SU-DHL-6 (cell line): ENCODE data around the gene HRG.

ENCODE experiments used
- H2AFZ ChIP-seq: fragments of 200-600 bp; sonication (generic); 2 replicates; pipeline ENCODE4 v1.6.1; 2014; ENCODE audit warnings: low read depth, mild to moderate bottlenecking, moderate library complexity, mixed read lengths, antibody characterized with exemption, low read length; ENCODE audit not compliant: severe bottlenecking
- H3F3A ChIP-seq: fragments of 200-600 bp; shearing (Covaris generic); 2 replicates; pipeline ENCODE4 v1.6.0; 2016; ENCODE audit warnings: antibody characterized with exemption, mild to moderate bottlenecking; ENCODE audit not compliant: insufficient read depth
- H3K27ac ChIP-seq: fragments of 200-600 bp; sonication (generic); 2 replicates; pipeline ENCODE4 v1.5.1; 2016; ENCODE audit warnings: low read depth, mild to moderate bottlenecking, low read length, moderate library complexity, mixed read lengths
- H3K27me3 ChIP-seq: fragments of 200-600 bp; sonication (generic), shearing (Covaris generic); 2 replicates; pipeline ENCODE4 v1.6.0; 2014; ENCODE audit warnings: mild to moderate bottlenecking, low read length
- H3K36me3 ChIP-seq: fragments of 200-600 bp; sonication (generic); 2 replicates; pipeline ENCODE4 v1.6.1; 2014; ENCODE audit warnings: mild to moderate bottlenecking, low read length, mixed read lengths
- H3K4me2 ChIP-seq: fragments of 300-600, 200-600 bp; shearing (Covaris generic), sonication (generic); 2 replicates; pipeline ENCODE4 v1.6.0; 2014; ENCODE audit warnings: low read length, low read depth, mild to moderate bottlenecking; ENCODE audit not compliant: poor library complexity, severe bottlenecking
- H3K4me3 ChIP-seq: fragments of 200-600 bp; sonication (generic); 2 replicates; pipeline ENCODE4 v1.5.1; 2014; ENCODE audit warnings: antibody characterized with exemption, low read length, mild to moderate bottlenecking, mixed read lengths; ENCODE audit not compliant: insufficient read depth, poor library complexity, severe bottlenecking
- H3K79me2 ChIP-seq: fragments of 200-600 bp; sonication (generic); 2 replicates; pipeline ENCODE4 v1.6.1; 2014; ENCODE audit warnings: mild to moderate bottlenecking, low read length, moderate library complexity; ENCODE audit not compliant: insufficient read depth
- H3K9ac ChIP-seq: fragments of 200-600 bp; sonication (generic); 2 replicates; pipeline ENCODE4 v1.7.0; 2014; ENCODE audit warnings: mild to moderate bottlenecking, low read length
- H3K9me2 ChIP-seq: fragments of 200-600 bp; sonication (generic); replicated peaks from 2 replicates; pipeline ENCODE4 v1.6.1; 2014; ENCODE audit warnings: low read length; ENCODE audit not compliant: insufficient read depth
- H3K9me3 ChIP-seq: fragments of 200-600 bp; sonication (generic); 2 replicates; pipeline ENCODE4 v1.6.1; 2014; ENCODE audit warnings: low read length, mixed read lengths; ENCODE audit not compliant: insufficient read depth
- H4K20me1 ChIP-seq: fragments of 200-600 bp; sonication (generic); 2 replicates; pipeline ENCODE4 v1.6.1; 2014; ENCODE audit warnings: low read depth, mild to moderate bottlenecking, antibody characterized with exemption, low read length, moderate library complexity, mixed read lengths
- EZH2phosphoT487 ChIP-seq: fragments of 200-600 bp; sonication (generic), shearing (Covaris generic); conservative IDR thresholded peaks from 2 replicates; pipeline ENCODE4 v1.6.1; 2018; ENCODE audit warnings: mild to moderate bottlenecking, antibody characterized with exemption, low read length, moderate library complexity, mixed read lengths
- TF ChIP-seq, protein P1 (sequence below): fragments of 200-600 bp; sonication (generic); IDR thresholded peaks from one replicate; pipeline ENCODE4 v1.5.1; 2017; ENCODE audit warnings: antibody characterized with exemption, mild to moderate bottlenecking, low read length, moderate library complexity; ENCODE audit not compliant: insufficient read depth, poor library complexity, severe bottlenecking

HRG gene

DNA sequence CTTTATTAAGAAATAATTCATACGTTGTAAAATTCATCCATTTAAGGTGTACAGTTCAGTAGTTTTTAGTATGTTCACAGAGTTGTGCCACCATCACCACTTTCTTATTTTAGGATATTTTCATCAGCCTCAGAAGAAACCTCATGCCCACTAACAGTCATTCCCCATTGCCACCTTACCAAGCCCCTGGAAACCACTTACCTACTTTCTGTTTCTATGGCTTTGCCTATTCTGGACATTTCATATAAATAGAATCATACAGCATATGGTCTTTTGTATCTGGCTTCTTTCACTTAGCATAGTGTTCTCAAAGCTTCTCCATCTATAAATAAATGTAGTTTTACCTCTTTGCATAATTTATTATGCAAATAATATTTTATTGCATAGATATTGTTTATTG, 19.0 kb upstream of the HRG start:
- H3F3A ChIP-seq: no peaks in the 10 kb centered on the region
- no peak overlapping the region for H2AFZ ChIP-seq
- no peak overlapping the region for H3K4me2 ChIP-seq
- no peak for TF ChIP-seq EZH2phosphoT487
- TF ChIP-seq, protein P1, sequence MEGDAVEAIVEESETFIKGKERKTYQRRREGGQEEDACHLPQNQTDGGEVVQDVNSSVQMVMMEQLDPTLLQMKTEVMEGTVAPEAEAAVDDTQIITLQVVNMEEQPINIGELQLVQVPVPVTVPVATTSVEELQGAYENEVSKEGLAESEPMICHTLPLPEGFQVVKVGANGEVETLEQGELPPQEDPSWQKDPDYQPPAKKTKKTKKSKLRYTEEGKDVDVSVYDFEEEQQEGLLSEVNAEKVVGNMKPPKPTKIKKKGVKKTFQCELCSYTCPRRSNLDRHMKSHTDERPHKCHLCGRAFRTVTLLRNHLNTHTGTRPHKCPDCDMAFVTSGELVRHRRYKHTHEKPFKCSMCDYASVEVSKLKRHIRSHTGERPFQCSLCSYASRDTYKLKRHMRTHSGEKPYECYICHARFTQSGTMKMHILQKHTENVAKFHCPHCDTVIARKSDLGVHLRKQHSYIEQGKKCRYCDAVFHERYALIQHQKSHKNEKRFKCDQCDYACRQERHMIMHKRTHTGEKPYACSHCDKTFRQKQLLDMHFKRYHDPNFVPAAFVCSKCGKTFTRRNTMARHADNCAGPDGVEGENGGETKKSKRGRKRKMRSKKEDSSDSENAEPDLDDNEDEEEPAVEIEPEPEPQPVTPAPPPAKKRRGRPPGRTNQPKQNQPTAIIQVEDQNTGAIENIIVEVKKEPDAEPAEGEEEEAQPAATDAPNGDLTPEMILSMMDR: no peak
- H3K27ac ChIP-seq: no peak overlapping the region
- no peak overlapping the region for H3K4me3 ChIP-seq
- H3K9me3 ChIP-seq: no peaks in the 10 kb centered on the region
- H3K27me3 ChIP-seq: no peaks in the 10 kb centered on the region
- no peak overlapping the region for H3K9ac ChIP-seq
- H3K9me2 ChIP-seq: no peaks in the 10 kb centered on the region
- H4K20me1 ChIP-seq: no peaks in the 10 kb centered on the region
- no peaks in the 10 kb centered on the region for H3K79me2 ChIP-seq
- no peaks in the 10 kb centered on the region for H3K36me3 ChIP-seq

DNA sequence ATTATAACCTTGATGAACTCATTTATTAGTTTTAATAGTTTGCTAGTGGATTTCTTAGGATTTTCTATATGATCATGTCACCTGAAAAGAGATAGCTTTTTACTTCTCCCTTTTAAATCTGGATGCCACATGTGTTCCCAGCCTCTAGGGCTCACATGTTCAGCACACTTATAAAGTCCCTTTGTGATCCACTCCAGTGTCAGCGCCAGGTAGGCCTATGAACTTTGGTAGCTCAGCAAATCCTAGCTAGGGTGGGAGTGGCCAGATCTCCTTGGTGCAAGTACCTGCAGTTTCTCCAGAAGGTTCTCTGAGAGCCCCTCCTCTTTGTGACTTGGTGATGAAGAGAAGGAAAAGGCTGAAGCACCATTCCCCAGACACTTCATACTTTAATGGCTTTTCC, 17.0 kb upstream of the HRG start:
- no peak overlapping the region for H3K4me3 ChIP-seq
- H3F3A ChIP-seq: peaks cover 3% of the 10 kb centered on the region; the same call in 1 of the 2 replicates

DNA sequence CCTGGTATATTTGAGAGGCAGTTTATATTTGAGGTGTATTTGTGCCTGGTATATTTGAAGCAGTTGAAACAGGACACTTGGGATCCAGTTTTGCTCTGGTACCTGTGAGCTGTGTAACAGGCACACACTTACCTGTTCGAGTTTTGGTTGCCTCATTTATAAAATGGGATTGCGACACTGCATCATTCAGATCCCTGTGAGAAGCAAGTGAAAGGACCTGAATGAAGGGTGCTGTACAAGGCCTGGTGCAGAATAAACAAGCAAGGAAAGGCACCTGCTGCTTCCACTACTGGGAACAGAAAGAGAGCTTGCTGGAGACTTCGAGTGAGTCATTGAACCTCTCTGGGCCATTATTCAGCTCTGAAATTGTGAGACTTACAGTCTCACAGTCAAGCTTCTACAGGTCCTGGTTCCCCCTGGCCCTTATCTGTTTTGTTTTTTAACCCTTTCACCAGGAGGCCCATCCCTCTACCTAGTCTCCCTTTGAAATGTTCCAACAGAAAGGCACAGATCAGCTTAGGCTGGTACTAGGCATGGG, 14.1 kb upstream of the HRG start:
- no peak for TF ChIP-seq EZH2phosphoT487
- H3K79me2 ChIP-seq: no peaks in the 10 kb centered on the region
- H3K4me3 ChIP-seq: no peak overlapping the region
- no peaks in the 10 kb centered on the region for H4K20me1 ChIP-seq
- H3K9me2 ChIP-seq: no peaks in the 10 kb centered on the region
- H3K27ac ChIP-seq: peak overlapping the region; percentile 89; the same call in 1 of the 2 replicates
- no peak overlapping the region for H3K4me2 ChIP-seq
- no peaks in the 10 kb centered on the region for H3K36me3 ChIP-seq
- no peaks in the 10 kb centered on the region for H3K27me3 ChIP-seq
- H3K9ac ChIP-seq: no peak overlapping the region
- H3K9me3 ChIP-seq: no peaks in the 10 kb centered on the region
- no peak overlapping the region for H2AFZ ChIP-seq
- peaks cover 3% of the 10 kb centered on the region; the same call in 1 of the 2 replicates for H3F3A ChIP-seq

More for the DNA sequence above, 17.0 kb upstream of the HRG start:
- Histone ChIP-seq H4K20me1 (no peaks in the 10 kb centered on the region), H3K27me3 (no peaks in the 10 kb centered on the region), H3K79me2 (no peaks in the 10 kb centered on the region), H2AFZ (no peak overlapping the region), H3K4me2 (no peak overlapping the region), H3K27ac (no peak overlapping the region), H3K9ac (no peak overlapping the region), H3K36me3 (no peaks in the 10 kb centered on the region), H3K9me3 (no peaks in the 10 kb centered on the region), H3K9me2 (no peaks in the 10 kb centered on the region)
- no peak for TF ChIP-seq EZH2phosphoT487
- TF ChIP-seq, protein P1: no peak

DNA sequence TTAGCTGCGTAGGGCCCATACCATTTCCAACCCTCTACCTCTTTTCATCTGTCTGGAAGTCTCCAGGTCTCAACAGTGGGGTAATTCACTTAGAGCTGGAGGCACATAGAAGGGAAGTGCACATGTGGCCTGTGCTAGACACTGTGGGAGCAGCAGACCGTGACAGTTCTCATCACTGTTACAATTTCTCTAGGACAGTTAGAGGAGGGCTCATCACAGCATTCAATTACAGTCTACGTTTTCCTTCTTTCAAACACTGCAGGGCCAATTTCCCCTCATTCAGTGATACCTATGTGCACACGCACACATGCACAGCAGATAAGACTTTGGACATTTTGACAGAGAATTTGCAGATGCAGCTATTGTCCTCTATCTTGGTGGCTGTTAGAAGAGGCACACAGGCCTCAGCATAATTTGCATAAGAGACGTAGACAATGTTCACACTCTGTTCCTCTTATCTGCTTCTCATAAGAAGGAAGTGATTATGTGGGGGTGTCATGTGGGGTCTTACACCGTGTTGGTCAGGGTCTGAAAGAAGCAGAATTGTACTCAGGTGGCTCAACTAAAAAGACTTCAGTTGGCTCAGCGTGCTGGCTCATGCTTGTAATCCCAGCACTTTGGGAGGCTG, 12.6 kb upstream of the HRG start:
- no peaks in the 10 kb centered on the region for H3K79me2 ChIP-seq
- peaks cover 3% of the 10 kb centered on the region; the same call in 1 of the 2 replicates for H3F3A ChIP-seq
- no peaks in the 10 kb centered on the region for H3K9me3 ChIP-seq
- H2AFZ ChIP-seq: peak overlapping the region; percentile 73
- H3K9me2 ChIP-seq: no peaks in the 10 kb centered on the region
- peak overlapping the region; percentile 66 for H3K4me2 ChIP-seq
- peak overlapping the region; percentile 45 for H3K9ac ChIP-seq
- H3K27me3 ChIP-seq: no peaks in the 10 kb centered on the region
- H3K36me3 ChIP-seq: no peaks in the 10 kb centered on the region
- peak overlapping the region; percentile 17 for H3K4me3 ChIP-seq
- peak overlapping the region; percentile 89 for H3K27ac ChIP-seq
- TF ChIP-seq, protein P1: no peak
- H4K20me1 ChIP-seq: no peaks in the 10 kb centered on the region
